GM12878 (cell line): ENCODE data around the gene C5AR1. TPM values are rescaled to one million over a fixed set of nuclear protein-coding genes. Genes with fewer than 3 reads are reported as not detected.
"Not testable (repeated sequence)": the region's sequence is repeated elsewhere in the genome, so short reads cannot be mapped to it uniquely, and the experiment has no call there.

ENCODE experiments used
- ATAC-seq: fragments of 200-7000 bp; cut with Tn5 transposase; 3 replicates; pipeline ENCODE4 v1.9.1; 2020; ENCODE audit warnings: mild to moderate bottlenecking, moderate library complexity
- BruUV-seq: library from RNA; stranded (reverse); fragments of 400-500 nt; replicated peaks from 2 replicates; lab custom pipeline; 2021; lab: Mats Ljungman, UMichigan
- CTCF ChIA-PET: fragments of 300-600 bp; sonication (Branson Sonifier 250); formaldehyde crosslinking; extraction: SDS; loops from one replicate; lab custom pipeline; 2021; ENCODE audit warnings: inconsistent platforms; lab: Yijun Ruan, JAX
- POLR2A ChIA-PET: fragments of 350-600 bp; formaldehyde crosslinking; extraction: SDS; loops from one replicate; lab custom pipeline; 2021; ENCODE audit warnings: inconsistent platforms; lab: Charles Lee
- RAD21 ChIA-PET: fragments of 300-600 bp; sonication (Branson Sonifier 250); formaldehyde crosslinking; loops from one replicate; lab custom pipeline; 2023; ENCODE audit warnings: antibody characterized with exemption; ENCODE audit not compliant: unreplicated experiment; lab: Charles Lee
- SMC1A ChIA-PET: fragments of 300-600 bp; sonication (Branson Sonifier 250); formaldehyde crosslinking; loops from one replicate; lab custom pipeline; 2023; ENCODE audit not compliant: unreplicated experiment, uncharacterized antibody; lab: Charles Lee
- DNase-seq: peaks from one replicate; pipeline ENCODE4 v3.0.0-alpha.2; 2011; ENCODE audit warnings: low read depth, low spot score
- FAIRE-seq: peaks from 3 replicates; lab custom pipeline; 2011; peaks lifted over from hg19 to GRCh38; lab: Jason Lieb, UNC
- H2AFZ ChIP-seq: 2 replicates; pipeline ENCODE4 v1.6.0; 2011; ENCODE audit warnings: low read depth, low read length, control low read depth; ENCODE audit not compliant: control insufficient read depth
- H3K27ac ChIP-seq: 2 replicates; pipeline ENCODE4 v1.5.1; 2011; ENCODE audit warnings: control low read depth; ENCODE audit not compliant: control insufficient read depth, insufficient read depth
- H3K27me3 ChIP-seq, 2 experiments: replicated peaks in 1 of 2; 2 replicates each; pipeline versions ENCODE4 v1.6.0 to v1.6.1; 2011; ENCODE audit warnings: low read length in 1 of 2; ENCODE audit not compliant: control insufficient read depth in 2 of 2, insufficient read depth in 2 of 2
- H3K36me3 ChIP-seq, 2 experiments: 2 replicates each; pipeline ENCODE4 v1.5.1; 2011; ENCODE audit warnings: low read length in 1 of 2; ENCODE audit not compliant: control insufficient read depth in 2 of 2, insufficient read depth in 2 of 2
- H3K4me1 ChIP-seq: 2 replicates; pipeline ENCODE4 v1.6.1; 2011; ENCODE audit warnings: mild to moderate bottlenecking, low read length, moderate library complexity, mixed read lengths; ENCODE audit not compliant: control insufficient read depth, insufficient read depth
- H3K4me2 ChIP-seq: 2 replicates; pipeline ENCODE4 v1.6.0; 2011; ENCODE audit warnings: control low read depth; ENCODE audit not compliant: control insufficient read depth, insufficient read depth
- H3K4me3 ChIP-seq: fragments of 200-600 bp; sonication (generic); 2 replicates; pipeline ENCODE4 v1.5.1; 2016
- H3K79me2 ChIP-seq: 2 replicates; pipeline ENCODE4 v1.6.0; 2011; ENCODE audit warnings: low read length; ENCODE audit not compliant: control insufficient read depth, insufficient read depth
- H3K9ac ChIP-seq: 2 replicates; pipeline ENCODE4 v1.8.0; 2011; ENCODE audit warnings: low read length, control low read depth, mixed read lengths; ENCODE audit not compliant: control insufficient read depth, insufficient read depth
- H3K9me3 ChIP-seq: replicated peaks from 3 replicates; pipeline ENCODE4 v1.5.1; 2011; ENCODE audit warnings: mild to moderate bottlenecking, low read length; ENCODE audit not compliant: control insufficient read depth, insufficient read depth
- H4K20me1 ChIP-seq: 2 replicates; pipeline ENCODE4 v1.6.0; 2011; ENCODE audit not compliant: control insufficient read depth, insufficient read depth
- BACH1 ChIP-seq: fragments of 450-650 bp; IDR thresholded peaks from 2 replicates; pipeline ENCODE4 v1.6.1; 2017; ENCODE audit warnings: mild to moderate bottlenecking, borderline replicate concordance
- CHD2 ChIP-seq: IDR thresholded peaks from 2 replicates; pipeline ENCODE4 v1.6.1; 2011; ENCODE audit warnings: low read depth, low read length, improper control_type of control experiment, borderline replicate concordance
- MTA2 ChIP-seq: fragments of 450-650 bp; IDR thresholded peaks from 2 replicates; pipeline ENCODE4 v1.6.1; 2016; ENCODE audit warnings: low read depth, mild to moderate bottlenecking, moderate library complexity
- SP1 ChIP-seq: IDR thresholded peaks from one replicate; pipeline ENCODE4 v1.6.1; 2011; ENCODE audit warnings: low read depth, low read length
- YY1 ChIP-seq: IDR thresholded peaks from 2 replicates; pipeline ENCODE4 v1.6.1; 2011; ENCODE audit warnings: low read depth, mild to moderate bottlenecking, low read length
- WGBS: methylation state at CpG from one replicate; pipeline ENCODE4 v1.1.6; 2016; ENCODE audit warnings: low lambda C conversion rate; ENCODE audit not compliant: insufficient replicate concordance, insufficient coverage; ENCODE audit errors: missing lambda C conversion rate; 5-methylcytosine and 5-hydroxymethylcytosine counted together
- in situ Hi-C: fragments of 300-500 bp; cut with MboI; formaldehyde crosslinking; loops from 9 replicates; pipeline ENCODE4 v1.14.3; 2018; ENCODE audit warnings: mixed read lengths
- intact Hi-C: fragments of 100-400 bp; cut with micrococcal nuclease; formaldehyde crosslinking; loops from one replicate; pipeline ENCODE4 v1.14.2; 2022; ENCODE audit not compliant: unreplicated experiment
- polyA plus RNA-seq, 11 experiments: library from polyadenylated mRNA; depleted of rRNA in 4 of 11; unstranded in 6 of 11; stranded (reverse) in 5 of 11; fragments of >200 nt; fragmentation: Nextera tagmentation in 4 of 11; fragmentation: Illumina TruSeq in 1 of 11; extraction: Ambion mirVana in 4 of 11; extraction: Trizol in 1 of 11; gene quantifications; 1 replicate in 1 of 11; 2 replicates in 10 of 11; pipeline versions ENCODE4 v1.2.1 to v1.2.3, GENCODE V29; 2011 to 2016; ENCODE audit warnings: inconsistent platforms in 2 of 11, missing spikeins in 2 of 11, low read depth in 1 of 11
- total RNA-seq, 4 experiments: library from RNA; depleted of rRNA in 3 of 4; stranded (reverse); fragments of >200 nt in 3 of 4; fragmentation: Illumina TruSeq in 1 of 4; extraction: Trizol in 1 of 4; gene quantifications; 2 replicates each; pipeline versions ENCODE4 v1.2.1 to v1.2.3, GENCODE V29; 2013 to 2021
- TF ChIP-seq, protein P1 (sequence below): fragments of 450-650 bp; IDR thresholded peaks from 2 replicates; pipeline ENCODE4 v1.6.1; 2017; ENCODE audit warnings: low read depth, mild to moderate bottlenecking, moderate library complexity

The C5AR1 gene
- total and polyA plus RNA-seq, 10 of the 15 experiments (the other 5 are each of a cell fraction or from before 2014, with no cell fraction given) = 0.04 to 1.5 (median 0.18) TPM

DNA sequence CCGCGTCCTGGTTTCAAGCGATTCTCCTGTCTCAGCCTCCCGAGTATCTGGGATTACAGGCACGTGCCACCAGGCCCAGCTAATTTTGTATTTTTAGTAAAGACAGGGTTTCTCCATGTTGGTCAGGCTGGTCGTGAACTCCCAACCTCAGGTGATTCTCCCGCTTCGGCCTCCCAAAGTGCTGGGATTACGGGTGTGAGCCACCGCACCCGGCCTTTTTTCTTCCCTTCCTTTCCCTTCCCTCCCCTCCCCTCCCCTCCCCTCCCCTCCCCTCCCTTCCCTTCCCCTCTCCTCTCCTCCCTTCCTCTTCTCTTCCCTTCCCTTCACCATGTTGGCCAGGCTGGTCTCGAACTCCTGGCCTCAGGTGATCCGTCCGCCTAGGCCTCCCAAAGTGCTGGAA lies 8.8 kb upstream of the C5AR1 start:
- H3K79me2 ChIP-seq, in situ Hi-C loops, DNase-seq, ATAC-seq, H3K9me3 ChIP-seq, H3K4me2 ChIP-seq, POLR2A ChIA-PET, H3K27me3 ChIP-seq, RAD21 ChIA-PET, H3K9ac ChIP-seq, H3K27ac ChIP-seq, BruUV-seq, H3K36me3 ChIP-seq, intact Hi-C loops, FAIRE-seq, H4K20me1 ChIP-seq, H3K4me3 ChIP-seq, H2AFZ ChIP-seq: not testable (repeated sequence)
- SMC1A ChIA-PET = interaction anchor here (0.8 kb wide), 1 partner anchor 9 kb away, joined by 4 read pairs; no protein-coding TSS in a partner anchor
- peaks cover 19% of the 10 kb centered on the region for H3K4me1 ChIP-seq
- CTCF ChIA-PET = interaction anchor here (0.7 to 1.3 kb wide), 3 partner anchors 16 to 513 kb away, joined by 3 to 6 read pairs (median 4); no protein-coding TSS in a partner anchor
- WGBS = 85% methylated on average over 11 of the region's 14 CpGs

DNA sequence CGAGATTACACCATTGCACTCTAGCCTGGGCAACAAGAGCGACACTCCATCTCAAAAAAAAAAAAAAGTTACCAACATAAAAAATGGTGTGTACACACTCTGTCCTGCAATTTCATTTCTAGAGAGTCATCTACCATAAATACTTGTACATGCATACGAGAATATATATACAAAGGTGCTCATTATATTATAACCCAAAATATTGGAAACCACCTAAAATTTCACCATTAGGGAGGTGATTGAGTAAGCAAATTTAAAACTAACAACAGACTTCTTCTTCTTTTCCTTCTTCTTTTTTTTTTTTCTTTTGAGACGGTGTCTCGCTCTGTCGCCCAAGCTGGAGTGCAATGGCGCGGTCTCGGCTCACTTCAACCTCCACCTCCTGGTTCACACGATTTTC lies 7.4 kb upstream of the C5AR1 start:
- 9% methylated on average over 10 of the region's 10 CpGs for WGBS
- Histone ChIP-seq H3K9me3 (no peaks in the 10 kb centered on the region), H3K27ac (no peak overlapping the region; the same call in 1 of the 2 replicates), H2AFZ (no peak overlapping the region), H3K9ac (no peak overlapping the region), H3K79me2 (no peaks in the 10 kb centered on the region), H3K36me3 (no peaks in the 10 kb centered on the region; a peak in 1 of 4 replicates), H3K27me3 (no peaks in the 10 kb centered on the region), H3K4me1 (peaks cover 19% of the 10 kb centered on the region), H3K4me3 (no peak overlapping the region), H4K20me1 (no peaks in the 10 kb centered on the region), H3K4me2 (no peak overlapping the region)
- intact Hi-C loops (no loop called here), in situ Hi-C loops (no loop called here)
- TF ChIP-seq, protein P1, sequence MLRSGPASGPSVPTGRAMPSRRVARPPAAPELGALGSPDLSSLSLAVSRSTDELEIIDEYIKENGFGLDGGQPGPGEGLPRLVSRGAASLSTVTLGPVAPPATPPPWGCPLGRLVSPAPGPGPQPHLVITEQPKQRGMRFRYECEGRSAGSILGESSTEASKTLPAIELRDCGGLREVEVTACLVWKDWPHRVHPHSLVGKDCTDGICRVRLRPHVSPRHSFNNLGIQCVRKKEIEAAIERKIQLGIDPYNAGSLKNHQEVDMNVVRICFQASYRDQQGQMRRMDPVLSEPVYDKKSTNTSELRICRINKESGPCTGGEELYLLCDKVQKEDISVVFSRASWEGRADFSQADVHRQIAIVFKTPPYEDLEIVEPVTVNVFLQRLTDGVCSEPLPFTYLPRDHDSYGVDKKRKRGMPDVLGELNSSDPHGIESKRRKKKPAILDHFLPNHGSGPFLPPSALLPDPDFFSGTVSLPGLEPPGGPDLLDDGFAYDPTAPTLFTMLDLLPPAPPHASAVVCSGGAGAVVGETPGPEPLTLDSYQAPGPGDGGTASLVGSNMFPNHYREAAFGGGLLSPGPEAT = peak; percentile 67; the same call in 1 of the 2 replicates
- TF ChIP-seq SP1 (no peak), YY1 (0 out of 2 replicates have a peak, but pooled peaks have one; percentile 16), MTA2 (peak; percentile 10; the same call in 1 of the 2 replicates), BACH1 (no peak), CHD2 (no peak)
- ChIA-PET SMC1A (no interaction called here), CTCF (interaction anchor here (0.8 kb wide), 1 partner anchor 17 kb away, joined by 4 read pairs; no protein-coding TSS in a partner anchor), POLR2A (interaction anchor here (0.7 to 1.3 kb wide), 2 partner anchors 15 to 47 kb away, joined by 3 read pairs; partner anchors contain the start of gene DHX34), RAD21 (no interaction called here)
- BruUV-seq = no TSS peak
- DNase-seq = no peak
- no peak for FAIRE-seq
- peak; percentile 51 for ATAC-seq
